Mammary epithelial cell (primary cell): Measurements from ENCODE around the gene C1orf21.

Experiments used
- CTCF ChIP-seq, 2 donors: IDR thresholded peaks in 1 of 2; conservative IDR thresholded peaks in 1 of 2; 2 replicates each; pipeline ENCODE4 v1.5.1; 2011 to 2012; ENCODE audit warnings: inconsistent platforms in 2 of 2, low read length in 2 of 2, mild to moderate bottlenecking in 2 of 2, control low read depth in 1 of 2, low read depth in 1 of 2; ENCODE audit not compliant: insufficient read depth in 1 of 2; ENCODE audit errors: extremely low read depth in 1 of 2
- EZH2 ChIP-seq: IDR thresholded peaks from 2 replicates; pipeline ENCODE4 v1.6.1; 2012; ENCODE audit warnings: low read length, inconsistent platforms, borderline replicate concordance

GRCh38 chr1:184569106-184569505 lies 182.3 kb downstream of the C1orf21 start:
- TF ChIP-seq CTCF (conservative IDR thresholded peaks at IDR 0.05 in 1 of 2, IDR thresholded peaks at IDR 0.05 in 1 of 2; ENCODE audit: extremely low read depth in 1 of 2, insufficient read depth in 1 of 2, low read depth in 1 of 2, low read length in 2 of 2), result no peak
- TF ChIP-seq EZH2, result no peak
